GM12872 (cell line): ENCODE results near the gene AVPR2.

Experiments used
- TF ChIP-seq, protein P1 (sequence below): IDR thresholded peaks from 3 replicates; pipeline ENCODE4 v1.5.1; 2011; ENCODE audit warnings: low read depth, mild to moderate bottlenecking, low read length, moderate library complexity; ENCODE audit not compliant: insufficient read depth

AVPR2 gene

DNA sequence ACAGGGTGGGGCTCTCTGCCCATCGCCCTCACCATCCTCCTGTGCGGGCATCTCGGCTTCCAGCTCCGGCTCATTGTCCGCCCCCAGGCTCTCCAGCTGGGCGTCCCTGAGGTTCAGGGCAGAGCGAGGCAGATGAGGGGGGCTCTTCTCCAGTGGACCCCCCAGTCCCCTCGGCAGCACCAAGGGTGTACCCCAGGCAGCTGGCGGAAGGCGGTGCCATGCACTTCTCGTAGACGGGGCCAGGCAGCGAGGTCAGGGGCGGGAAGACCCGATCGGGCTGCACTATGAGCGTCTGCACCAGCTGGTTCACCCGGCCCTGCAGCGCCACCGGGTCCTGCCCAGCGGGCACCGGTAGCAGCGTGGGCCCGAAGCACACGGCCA, 5.5 kb downstream of the AVPR2 start:
- TF ChIP-seq, protein P1, sequence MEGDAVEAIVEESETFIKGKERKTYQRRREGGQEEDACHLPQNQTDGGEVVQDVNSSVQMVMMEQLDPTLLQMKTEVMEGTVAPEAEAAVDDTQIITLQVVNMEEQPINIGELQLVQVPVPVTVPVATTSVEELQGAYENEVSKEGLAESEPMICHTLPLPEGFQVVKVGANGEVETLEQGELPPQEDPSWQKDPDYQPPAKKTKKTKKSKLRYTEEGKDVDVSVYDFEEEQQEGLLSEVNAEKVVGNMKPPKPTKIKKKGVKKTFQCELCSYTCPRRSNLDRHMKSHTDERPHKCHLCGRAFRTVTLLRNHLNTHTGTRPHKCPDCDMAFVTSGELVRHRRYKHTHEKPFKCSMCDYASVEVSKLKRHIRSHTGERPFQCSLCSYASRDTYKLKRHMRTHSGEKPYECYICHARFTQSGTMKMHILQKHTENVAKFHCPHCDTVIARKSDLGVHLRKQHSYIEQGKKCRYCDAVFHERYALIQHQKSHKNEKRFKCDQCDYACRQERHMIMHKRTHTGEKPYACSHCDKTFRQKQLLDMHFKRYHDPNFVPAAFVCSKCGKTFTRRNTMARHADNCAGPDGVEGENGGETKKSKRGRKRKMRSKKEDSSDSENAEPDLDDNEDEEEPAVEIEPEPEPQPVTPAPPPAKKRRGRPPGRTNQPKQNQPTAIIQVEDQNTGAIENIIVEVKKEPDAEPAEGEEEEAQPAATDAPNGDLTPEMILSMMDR: no peak

DNA sequence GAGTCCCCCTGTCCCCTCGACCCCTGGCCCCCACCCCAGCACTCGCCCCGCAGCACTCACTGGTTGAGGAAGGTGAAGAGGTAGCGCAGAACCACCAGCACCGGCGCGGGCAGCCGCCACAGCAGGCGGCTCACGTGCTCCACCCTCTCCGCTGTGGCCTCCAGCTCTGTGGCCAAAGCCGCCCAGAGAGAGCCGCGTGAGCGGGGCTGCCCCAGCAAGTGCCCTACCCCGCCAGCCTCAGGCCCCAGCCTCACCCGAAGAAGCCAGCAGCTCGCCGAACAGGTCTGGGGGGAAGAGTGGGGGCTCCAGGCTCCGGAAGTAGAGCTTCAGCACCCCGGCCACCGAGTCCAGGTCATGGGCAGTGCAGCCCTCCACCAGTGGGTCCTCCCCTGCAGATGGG, 6.0 kb downstream of the AVPR2 start:
- TF ChIP-seq, protein P1: no peak

DNA sequence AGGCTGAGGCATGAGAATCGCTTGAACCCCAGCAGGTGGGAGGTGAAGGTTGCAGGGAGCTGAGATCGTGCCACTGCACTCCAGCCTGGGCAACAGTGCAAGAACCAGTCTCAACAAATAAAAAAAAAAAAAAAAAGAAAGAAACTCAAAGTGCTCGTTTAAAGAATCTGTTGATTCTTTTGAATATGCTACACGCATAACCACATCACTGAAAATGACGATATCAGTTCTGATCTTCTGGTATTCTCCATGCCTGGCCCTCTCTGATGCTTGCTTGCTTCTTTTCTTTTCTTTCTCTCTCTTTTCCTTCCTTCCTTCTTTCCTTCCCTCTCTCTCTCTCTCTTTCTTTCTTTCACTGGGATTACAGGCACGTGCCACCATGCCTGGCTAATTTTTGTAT, 7.3 kb downstream of the AVPR2 start:
- TF ChIP-seq, protein P1: no peak

DNA sequence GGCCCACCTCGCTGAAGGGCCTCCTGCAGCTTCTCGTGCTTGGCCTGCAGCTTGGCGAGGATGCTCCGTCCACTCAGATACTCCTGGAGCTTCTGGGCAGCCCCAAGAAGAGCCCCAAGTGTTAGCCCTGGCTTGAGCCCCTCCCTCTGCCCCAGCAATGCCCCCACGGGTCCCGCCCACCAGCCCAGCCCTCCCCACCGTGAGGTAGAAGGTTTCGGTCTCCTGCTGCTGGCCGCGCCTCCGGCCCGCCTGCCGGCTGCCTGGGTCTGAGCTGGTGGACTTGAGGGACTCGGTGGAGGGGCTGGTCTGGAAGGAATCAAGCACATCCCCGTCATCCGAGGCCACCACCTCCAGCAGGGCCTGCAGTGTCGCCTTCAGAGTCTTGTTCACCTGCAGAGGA, 8.7 kb downstream of the AVPR2 start:
- TF ChIP-seq, protein P1: no peak

DNA sequence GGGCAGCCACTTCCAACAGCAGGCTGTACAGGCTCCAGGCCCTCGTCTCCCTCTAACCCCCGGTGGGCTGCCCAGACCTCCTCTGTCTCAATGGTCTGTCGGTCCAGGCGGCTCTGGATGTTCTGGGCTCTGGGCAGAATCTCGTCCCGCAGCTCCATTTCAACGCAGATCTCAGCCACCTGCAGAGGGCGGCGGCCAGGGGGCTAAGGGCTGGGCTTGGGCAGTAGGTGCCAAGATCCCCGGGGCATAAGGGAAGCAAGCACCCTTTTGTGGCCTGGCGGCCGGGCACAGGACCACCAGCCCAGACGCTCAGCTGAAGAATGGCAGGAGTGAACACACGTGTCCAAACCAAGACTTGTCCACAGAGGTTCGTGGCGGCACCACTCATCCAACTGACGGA, 9.2 kb downstream of the AVPR2 start:
- TF ChIP-seq, protein P1: no peak

DNA sequence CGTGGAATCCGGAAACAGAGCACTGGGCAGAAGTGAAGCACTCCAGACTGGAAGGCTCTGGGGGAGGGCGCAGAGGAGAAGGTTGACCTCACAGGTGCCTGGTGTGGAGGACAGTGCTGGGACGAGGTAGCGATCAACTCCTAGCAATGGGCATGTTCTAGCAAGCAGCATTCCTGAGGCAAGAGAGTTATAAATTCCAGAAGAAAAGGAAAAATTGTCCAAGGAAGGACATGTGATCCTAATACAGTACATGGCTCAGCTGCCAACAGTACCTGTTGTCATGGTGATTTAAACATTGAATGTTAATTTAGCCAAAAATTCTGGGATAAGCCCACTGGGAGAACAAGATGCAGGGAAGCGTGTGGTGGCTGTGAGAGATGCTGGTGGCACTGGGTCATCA, 13.4 kb downstream of the AVPR2 start:
- TF ChIP-seq, protein P1: no peak

DNA sequence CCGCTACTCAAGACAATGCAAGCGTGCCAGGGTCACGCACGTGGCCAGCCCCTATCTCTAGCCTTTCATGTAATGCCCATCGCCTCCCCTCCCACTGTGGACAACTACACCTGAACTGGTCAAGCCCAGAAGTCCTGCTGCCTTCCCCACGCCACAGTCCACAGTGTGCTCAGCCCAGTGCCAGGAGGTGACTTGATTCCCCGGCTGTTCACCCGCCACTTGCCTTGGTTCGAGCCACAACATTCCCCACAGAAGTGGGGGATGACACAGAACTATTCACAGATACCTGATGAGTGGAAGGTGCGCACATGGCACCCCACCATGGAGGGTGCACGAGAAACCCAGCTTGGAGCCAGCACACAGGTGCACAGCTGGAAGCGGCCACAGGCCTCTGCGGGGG, 14.8 kb downstream of the AVPR2 start:
- TF ChIP-seq, protein P1: no peak

DNA sequence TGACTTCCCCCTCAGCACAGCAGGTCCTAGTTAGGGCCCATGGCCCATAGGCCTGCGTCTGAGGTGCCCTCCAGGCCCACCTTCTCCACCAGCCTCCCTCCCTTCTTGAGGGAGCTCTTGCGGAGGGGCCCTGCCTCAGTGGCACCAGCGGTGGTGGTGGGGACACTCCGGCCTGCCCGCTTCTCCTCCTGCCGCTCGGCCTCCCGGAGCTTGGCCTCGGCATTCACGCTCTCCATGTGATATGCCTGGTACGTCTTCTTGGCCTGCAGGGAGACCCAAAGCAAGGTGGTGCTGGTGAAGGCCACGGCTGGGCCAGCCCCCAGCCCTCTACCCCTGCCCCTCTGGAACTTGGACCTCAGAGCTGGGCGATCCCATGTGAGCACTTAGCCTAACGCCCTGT, 16.1 kb downstream of the AVPR2 start:
- TF ChIP-seq, protein P1: no peak
